Heart left ventricle (tissue), 16 donors: ENCODE data around the gene IRAK2. TPM values are rescaled to one million over a fixed set of nuclear protein-coding genes. Genes with fewer than 3 reads are reported as not detected.

ENCODE experiments used
- ATAC-seq, 4 donors: fragments of 200-7000 bp; cut with Tn5 transposase; one replicate each; pipeline ENCODE4 v1.9.1; 2020 to 2022; ENCODE audit warnings: moderate library complexity in 4 of 4, mild to moderate bottlenecking in 3 of 4, moderate number of reproducible peaks in 1 of 4
- DNase-seq, 5 donors: peaks; one replicate each; pipeline ENCODE4 v3.0.0-alpha.2; 2020
- H3K27ac ChIP-seq, 12 donors: fragments of 200-600 bp; sonication (generic) in 4 of 12; one replicate each; pipeline versions ENCODE4 v1.5.0 to v1.8.0; 2016 to 2022; ENCODE audit warnings: mild to moderate bottlenecking in 2 of 12
- H3K27me3 ChIP-seq, 9 donors: fragments of 200-600 bp; sonication (generic) in 2 of 9; one replicate each; pipeline versions ENCODE4 v1.5.1 to v1.8.0; 2016 to 2022; ENCODE audit warnings: mild to moderate bottlenecking in 3 of 9
- H3K36me3 ChIP-seq, 9 donors: fragments of 200-600 bp; sonication (generic) in 2 of 9; one replicate each; pipeline versions ENCODE4 v1.5.0 to v1.8.0; 2018 to 2022; ENCODE audit warnings: mild to moderate bottlenecking in 2 of 9
- H3K4me1 ChIP-seq, 12 donors: fragments of 200-600 bp; sonication (generic) in 4 of 12; one replicate each; pipeline versions ENCODE4 v1.5.0 to v1.8.0; 2016 to 2022; ENCODE audit warnings: mild to moderate bottlenecking in 3 of 12
- H3K4me3 ChIP-seq, 12 donors: fragments of 200-600 bp; sonication (generic) in 4 of 12; one replicate each; pipeline versions ENCODE4 v1.5.0 to v1.8.0; 2017 to 2022; ENCODE audit warnings: mild to moderate bottlenecking in 9 of 12, moderate library complexity in 4 of 12
- H3K9me3 ChIP-seq, 12 donors: fragments of 200-600 bp; sonication (generic) in 4 of 12; one replicate each; pipeline versions ENCODE4 v1.5.0 to v1.8.0; 2016 to 2022; ENCODE audit warnings: mild to moderate bottlenecking in 1 of 12
- POLR2A ChIP-seq, 2 donors: fragments of 450-650 bp; IDR thresholded peaks; one replicate each; pipeline ENCODE4 v1.6.1; 2017; ENCODE audit warnings: antibody characterized with exemption in 2 of 2, mild to moderate bottlenecking in 2 of 2, moderate library complexity in 2 of 2
- WGBS, 4 donors: extraction: QIAGEN DNeasy Blood & Tissue Kit in 2 of 4; methylation state at CpG; one replicate each; pipeline versions ENCODE4 v1.1.5 to v1.1.7; 2013 to 2018; 5-methylcytosine and 5-hydroxymethylcytosine counted together
- intact Hi-C, 10 donors: fragments of 100-400 bp; cut with DNase I; formaldehyde crosslinking; loops; one replicate each; pipeline versions ENCODE4 v1.11.1 to v1.14.2; 2022
- polyA plus RNA-seq, 2 donors: library from polyadenylated mRNA; stranded (reverse); fragments of 200-250 nt; gene quantifications; one replicate each; pipeline ENCODE4 v1.2.3, GENCODE V29; 2013
- total RNA-seq, 9 donors: library from RNA; depleted of rRNA in 2 of 9; stranded (reverse); fragments of >200 nt in 2 of 9; fragmentation: NEBNext Ultra II Directional in 3 of 9; extraction: Animal tissue kit (Norgen Biotek cat#: 25700) in 3 of 9; gene quantifications; one replicate each; pipeline versions ENCODE4 v1.1.0 to v1.2.4, GENCODE V29; 2016 to 2023
- TF ChIP-seq, protein P1 (sequence below), 12 donors: fragments of 200-600 bp; sonication (generic) in 4 of 12; IDR thresholded peaks; one replicate each; pipeline versions ENCODE4 v1.5.0 to v1.8.0; 2018 to 2022; ENCODE audit warnings: antibody characterized with exemption in 12 of 12, mild to moderate bottlenecking in 5 of 12
- donor health status: ischemic (EF 13 %, LVEDD 7.1; RV severe dilation, severe dysfunction).
- donor health status: healthy with polysubstance abuse.
- donor health status: DM: no; HTN: yes; CAD: no.
- donor health status: DM: no; HTN: no; CAD: no.
- donor health status: ischemic (EF 25% LVEDD 6.9; RV normal size, moderate dysfunction).
- donor health status: ischemic (EF 25% LVEDD 5.7; RV mildly dilated, moderate dysfunction).
- donor health status: healthy.
- donor health status: DM: yes; HTN: yes; CAD: no.
- donor health status: ischemic (EF 35%, LVEDD 5.7; RV mildly dilated, moderate dysfunction).
- donor health status: nonischemic (EF 11% LVEDD 7.7; RV severe dilation, severe dysfunction).
- donor health status: DM: yes; HTN: yes; CAD: no.
- donor health status: PGD.
- donor health status: ischemic (EF 29% LVEDD 5.4; RV normal size, mild dysfunction).
- donor health status: nonischemic (EF 23%, LVEDD 6.1; RV moderate dilation, normal function).

The IRAK2 gene
- total and polyA plus RNA-seq, 11 donors = 0.46 to 6.3 (median 1.4) TPM

DNA sequence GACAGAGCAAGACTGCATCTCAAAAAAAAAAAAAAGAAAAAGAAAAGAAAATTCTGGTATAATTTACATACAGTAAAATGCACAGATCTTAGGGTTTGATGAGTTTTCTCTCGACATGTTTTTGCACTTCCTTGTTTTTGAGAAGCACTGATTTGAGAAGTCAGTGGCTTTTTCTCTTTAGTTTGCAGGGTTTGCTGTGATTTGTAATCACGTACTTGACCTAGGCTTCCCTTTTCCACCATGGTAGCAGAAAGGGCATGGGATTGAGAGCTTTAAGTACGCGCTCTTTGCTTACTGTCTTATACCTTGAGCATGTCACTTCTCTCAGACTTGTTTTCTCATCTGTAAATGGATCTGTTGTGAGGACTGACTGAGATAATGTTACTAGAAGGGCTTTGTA is 19.0 kb upstream of the IRAK2 start:
- ATAC-seq = no peak
- WGBS, 4 donors = 87 to 90% (median 89%) methylated on average over 4 of the region's 4 CpGs
- H3K27me3 ChIP-seq = no peaks in the 10 kb centered on the region
- H3K4me3 ChIP-seq = no peak overlapping the region
- peaks cover 0 to 57% (median 37%) of the 10 kb centered on the region in 9 donors for H3K36me3 ChIP-seq
- no peak for DNase-seq
- peak overlapping the region in 1 of 12 donors; percentile 67 for H3K27ac ChIP-seq
- H3K4me1 ChIP-seq = peaks cover 0 to 58% (median 25%) of the 10 kb centered on the region in 12 donors
- H3K9me3 ChIP-seq = no peaks in the 10 kb centered on the region
- TF ChIP-seq, protein P1, sequence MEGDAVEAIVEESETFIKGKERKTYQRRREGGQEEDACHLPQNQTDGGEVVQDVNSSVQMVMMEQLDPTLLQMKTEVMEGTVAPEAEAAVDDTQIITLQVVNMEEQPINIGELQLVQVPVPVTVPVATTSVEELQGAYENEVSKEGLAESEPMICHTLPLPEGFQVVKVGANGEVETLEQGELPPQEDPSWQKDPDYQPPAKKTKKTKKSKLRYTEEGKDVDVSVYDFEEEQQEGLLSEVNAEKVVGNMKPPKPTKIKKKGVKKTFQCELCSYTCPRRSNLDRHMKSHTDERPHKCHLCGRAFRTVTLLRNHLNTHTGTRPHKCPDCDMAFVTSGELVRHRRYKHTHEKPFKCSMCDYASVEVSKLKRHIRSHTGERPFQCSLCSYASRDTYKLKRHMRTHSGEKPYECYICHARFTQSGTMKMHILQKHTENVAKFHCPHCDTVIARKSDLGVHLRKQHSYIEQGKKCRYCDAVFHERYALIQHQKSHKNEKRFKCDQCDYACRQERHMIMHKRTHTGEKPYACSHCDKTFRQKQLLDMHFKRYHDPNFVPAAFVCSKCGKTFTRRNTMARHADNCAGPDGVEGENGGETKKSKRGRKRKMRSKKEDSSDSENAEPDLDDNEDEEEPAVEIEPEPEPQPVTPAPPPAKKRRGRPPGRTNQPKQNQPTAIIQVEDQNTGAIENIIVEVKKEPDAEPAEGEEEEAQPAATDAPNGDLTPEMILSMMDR (IDR thresholded peaks at IDR 0.05) = no peak
- TF ChIP-seq POLR2A (IDR thresholded peaks at IDR 0.05) = no peak
- intact Hi-C loops = no loop called here

DNA sequence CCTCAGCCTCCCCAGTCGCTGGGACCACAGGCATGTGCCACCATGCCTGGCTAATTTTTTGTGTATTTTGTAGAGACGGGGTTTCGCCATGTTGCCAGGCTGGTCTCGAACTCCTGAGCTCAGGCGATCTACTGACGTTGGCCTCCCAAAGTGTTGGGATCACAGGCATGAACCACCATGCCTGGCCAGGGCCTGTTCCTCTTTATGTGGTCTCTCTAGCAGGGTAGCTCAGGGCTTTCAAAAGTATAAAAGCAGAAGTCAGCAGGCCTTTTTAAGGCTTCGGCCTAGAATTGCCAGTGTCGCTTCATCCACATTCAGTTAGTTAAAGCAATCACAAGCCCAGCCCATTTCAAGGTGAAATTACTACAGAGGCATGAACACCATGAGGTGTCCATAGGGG is 15.5 kb upstream of the IRAK2 start:
- TF ChIP-seq, protein P1 (IDR thresholded peaks at IDR 0.05) = no peak
- TF ChIP-seq POLR2A (IDR thresholded peaks at IDR 0.05) = no peak
- intact Hi-C loops = no loop called here
- Histone ChIP-seq H3K27ac (peak overlapping the region in 1 of 12 donors; percentile 58), H3K9me3 (no peaks in the 10 kb centered on the region), H3K36me3 (peaks cover 0 to 87% (median 72%) of the 10 kb centered on the region in 9 donors), H3K4me1 (peaks cover 0 to 36% (median 9%) of the 10 kb centered on the region in 12 donors), H3K27me3 (no peaks in the 10 kb centered on the region), H3K4me3 (no peak overlapping the region)
- DNase-seq (peak in 1 of 5 donors; percentile 25), ATAC-seq (peak in 1 of 4 donors; percentile 69)
- 91 to 94% (median 94%) methylated on average over 8 of the region's 8 CpGs for WGBS, 4 donors

DNA sequence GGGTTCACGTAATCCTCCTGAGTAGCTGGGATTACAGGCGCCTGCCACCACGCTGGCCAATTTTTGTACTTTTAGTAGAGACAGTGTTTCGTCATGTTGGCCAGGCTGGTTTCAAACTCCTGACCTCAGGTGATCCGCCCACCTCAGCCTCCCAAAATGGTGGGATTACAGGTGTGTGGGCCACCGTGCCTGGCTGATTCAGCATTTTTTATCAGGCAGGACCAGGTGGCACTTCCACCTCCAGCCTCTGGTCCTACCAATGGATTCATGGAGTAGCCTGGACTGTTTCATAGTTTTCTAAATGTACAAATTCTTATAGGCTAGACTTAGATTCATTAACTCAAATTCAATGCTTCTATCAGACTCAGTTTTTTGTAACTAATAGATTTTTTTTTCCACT is 13.7 kb upstream of the IRAK2 start:
- Histone ChIP-seq H3K9me3 (no peaks in the 10 kb centered on the region), H3K4me3 (no peak overlapping the region), H3K36me3 (peaks cover 0 to 89% (median 80%) of the 10 kb centered on the region in 9 donors), H3K27ac (no peak overlapping the region), H3K27me3 (no peaks in the 10 kb centered on the region), H3K4me1 (peaks cover 0 to 18% (median 0%) of the 10 kb centered on the region in 12 donors)
- no peak for DNase-seq
- WGBS, 4 donors = 78 to 87% (median 81%) methylated on average over 6 of the region's 6 CpGs
- intact Hi-C loops = no loop called here
- no peak for ATAC-seq
- TF ChIP-seq, protein P1 (IDR thresholded peaks at IDR 0.05) = no peak
- TF ChIP-seq POLR2A (IDR thresholded peaks at IDR 0.05) = no peak

DNA sequence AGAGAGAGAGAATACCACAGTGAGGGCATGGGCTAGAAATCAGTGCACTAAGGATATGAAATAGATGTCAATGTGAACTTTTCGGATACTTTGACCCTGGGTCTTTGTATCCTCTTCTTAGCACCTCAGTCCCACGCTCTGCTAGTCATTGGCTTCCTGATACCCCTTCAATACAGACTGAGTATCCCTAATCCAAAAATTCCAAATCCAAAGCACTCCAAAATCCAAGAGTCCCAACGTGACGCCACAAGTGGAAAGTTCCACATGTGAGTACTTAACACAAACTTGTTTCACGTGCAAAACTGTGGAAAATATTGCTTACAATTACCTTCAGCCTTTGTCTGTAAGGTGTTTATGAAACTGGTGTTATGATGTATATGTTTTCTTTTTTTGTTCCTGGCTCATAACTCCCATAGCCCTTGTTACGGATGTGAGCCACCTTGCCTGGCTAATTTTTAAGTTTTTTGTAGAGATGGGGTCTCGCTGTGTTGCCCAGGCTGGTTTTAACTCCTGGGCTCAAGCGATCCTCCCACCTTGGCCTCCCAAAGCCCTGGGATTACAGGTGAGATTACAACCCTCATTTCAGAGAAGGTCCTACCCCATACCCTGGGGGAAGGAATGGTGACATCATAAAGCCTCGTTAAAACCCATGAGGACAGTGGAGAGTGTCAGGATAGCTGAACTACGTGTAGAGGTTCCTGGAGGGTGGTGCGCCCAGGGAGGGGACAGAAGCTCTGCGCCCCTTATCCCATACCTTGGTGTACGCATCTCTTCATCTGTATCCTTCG is 10.2 kb upstream of the IRAK2 start:
- no peak overlapping the region for H3K27ac ChIP-seq
- peaks cover 0 to 3% (median 0%) of the 10 kb centered on the region in 12 donors for H3K4me1 ChIP-seq
- peaks cover 0 to 57% (median 49%) of the 10 kb centered on the region in 9 donors for H3K36me3 ChIP-seq
- intact Hi-C loops = no loop called here
- DNase-seq (no peak), ATAC-seq (peak in 1 of 4 donors; percentile 13)
- WGBS, 4 donors = 88 to 92% (median 90%) methylated on average over 14 of the region's 14 CpGs
- H3K27me3 ChIP-seq = no peaks in the 10 kb centered on the region
- no peak overlapping the region for H3K4me3 ChIP-seq
- no peak for TF ChIP-seq POLR2A (IDR thresholded peaks at IDR 0.05)
- TF ChIP-seq, protein P1 (IDR thresholded peaks at IDR 0.05) = no peak
- no peaks in the 10 kb centered on the region for H3K9me3 ChIP-seq
